GM06990 (cell line): ENCODE data around the gene DDRGK1.

Experiments
- DNase-seq: peaks from one replicate; pipeline ENCODE4 v3.0.0-alpha.2; 2011; ENCODE audit not compliant: insufficient read length; ENCODE audit errors: extremely low read depth
- H3K27me3 ChIP-seq: replicated peaks from 2 replicates; pipeline ENCODE4 v1.6.0; 2011; ENCODE audit warnings: low read length; ENCODE audit not compliant: control insufficient read depth, insufficient read depth
- H3K36me3 ChIP-seq: 2 replicates; pipeline ENCODE4 v1.5.1; 2011; ENCODE audit warnings: low read length; ENCODE audit not compliant: control insufficient read depth, insufficient read depth
- H3K4me3 ChIP-seq: replicated peaks from 2 replicates; pipeline ENCODE4 v1.5.1; 2011; ENCODE audit warnings: low read depth, mild to moderate bottlenecking, control low read depth, low read length
- TF ChIP-seq, protein P1 (sequence below): IDR thresholded peaks from 2 replicates; pipeline ENCODE4 v1.5.1; 2011; ENCODE audit warnings: low read length, control low read depth, mild to moderate bottlenecking, inconsistent platforms; ENCODE audit not compliant: insufficient read depth, poor library complexity, severe bottlenecking

The DDRGK1 gene

GRCh38 chr20:3247638-3248037 lies 43.2 kb upstream of the DDRGK1 start:
- no peak for DNase-seq
- TF ChIP-seq, protein P1, sequence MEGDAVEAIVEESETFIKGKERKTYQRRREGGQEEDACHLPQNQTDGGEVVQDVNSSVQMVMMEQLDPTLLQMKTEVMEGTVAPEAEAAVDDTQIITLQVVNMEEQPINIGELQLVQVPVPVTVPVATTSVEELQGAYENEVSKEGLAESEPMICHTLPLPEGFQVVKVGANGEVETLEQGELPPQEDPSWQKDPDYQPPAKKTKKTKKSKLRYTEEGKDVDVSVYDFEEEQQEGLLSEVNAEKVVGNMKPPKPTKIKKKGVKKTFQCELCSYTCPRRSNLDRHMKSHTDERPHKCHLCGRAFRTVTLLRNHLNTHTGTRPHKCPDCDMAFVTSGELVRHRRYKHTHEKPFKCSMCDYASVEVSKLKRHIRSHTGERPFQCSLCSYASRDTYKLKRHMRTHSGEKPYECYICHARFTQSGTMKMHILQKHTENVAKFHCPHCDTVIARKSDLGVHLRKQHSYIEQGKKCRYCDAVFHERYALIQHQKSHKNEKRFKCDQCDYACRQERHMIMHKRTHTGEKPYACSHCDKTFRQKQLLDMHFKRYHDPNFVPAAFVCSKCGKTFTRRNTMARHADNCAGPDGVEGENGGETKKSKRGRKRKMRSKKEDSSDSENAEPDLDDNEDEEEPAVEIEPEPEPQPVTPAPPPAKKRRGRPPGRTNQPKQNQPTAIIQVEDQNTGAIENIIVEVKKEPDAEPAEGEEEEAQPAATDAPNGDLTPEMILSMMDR, result no peak
- H3K4me3 ChIP-seq, result no peak overlapping the region

GRCh38 chr20:3246682-3247081 lies 42.2 kb upstream of the DDRGK1 start:
- TF ChIP-seq, protein P1, result no peak
- no peak overlapping the region for H3K4me3 ChIP-seq
- DNase-seq, result no peak
- no peaks in the 10 kb centered on the region for H3K36me3 ChIP-seq
- peaks cover 4% of the 10 kb centered on the region for H3K27me3 ChIP-seq

More at GRCh38 chr20:3247638-3248037, 43.2 kb upstream of the DDRGK1 start:
- H3K27me3 ChIP-seq, result peaks cover 4% of the 10 kb centered on the region
- no peaks in the 10 kb centered on the region for H3K36me3 ChIP-seq

DNA sequence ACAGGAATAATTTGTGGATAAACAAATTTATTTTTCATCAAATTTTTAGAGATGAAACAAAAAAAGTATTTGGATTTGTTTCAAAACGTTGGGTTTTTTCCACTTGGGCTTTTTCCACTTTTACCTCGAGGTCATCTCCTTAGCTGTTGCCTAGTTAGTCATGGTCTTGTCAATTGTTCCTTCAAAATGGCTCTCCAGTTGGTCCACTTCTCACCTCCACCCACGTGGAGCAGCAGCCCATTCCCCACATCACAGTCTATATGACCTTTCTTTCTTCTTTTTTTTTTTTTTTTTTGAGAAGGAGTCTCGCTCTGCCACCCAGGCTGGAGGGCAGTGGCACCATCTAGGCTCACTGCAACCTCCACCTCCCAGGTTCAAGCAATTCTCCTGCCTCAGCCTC lies 41.2 kb upstream of the DDRGK1 start:
- H3K36me3 ChIP-seq, result no peaks in the 10 kb centered on the region
- H3K27me3 ChIP-seq, result peaks cover 4% of the 10 kb centered on the region
- TF ChIP-seq, protein P1, result no peak
- no peak for DNase-seq
- no peak overlapping the region for H3K4me3 ChIP-seq

DNA sequence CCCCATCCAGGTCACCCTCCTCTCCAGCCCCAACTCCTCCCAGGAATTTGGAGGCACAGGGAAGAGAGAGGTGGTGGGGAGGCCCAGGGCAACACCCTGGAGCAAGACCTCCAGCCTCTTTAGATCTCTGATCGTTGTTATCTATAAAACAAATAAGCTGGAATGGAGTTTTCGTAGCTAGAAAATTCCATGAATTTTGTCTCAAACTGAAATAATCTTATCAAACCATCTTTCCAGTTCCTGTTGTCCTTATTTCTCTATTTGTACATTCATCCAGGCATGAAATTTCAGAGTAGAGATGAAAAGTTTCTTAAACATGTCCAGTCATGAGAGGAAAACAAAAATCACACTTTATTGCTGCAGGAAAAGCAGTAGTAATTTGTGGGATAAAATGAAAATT lies 40.7 kb upstream of the DDRGK1 start:
- H3K4me3 ChIP-seq, result no peak overlapping the region
- H3K27me3 ChIP-seq, result peaks cover 6% of the 10 kb centered on the region
- H3K36me3 ChIP-seq, result no peaks in the 10 kb centered on the region
- TF ChIP-seq, protein P1, result no peak
- no peak for DNase-seq

- Histone ChIP-seq H3K27me3 (peaks cover 6% of the 10 kb centered on the region), H3K4me3 (no peak overlapping the region), H3K36me3 (no peaks in the 10 kb centered on the region)
- DNase-seq, result no peak
- TF ChIP-seq, protein P1, result no peak
Measured at GRCh38 chr20:3244613-3245012, 40.1 kb upstream of the DDRGK1 start.

DNA sequence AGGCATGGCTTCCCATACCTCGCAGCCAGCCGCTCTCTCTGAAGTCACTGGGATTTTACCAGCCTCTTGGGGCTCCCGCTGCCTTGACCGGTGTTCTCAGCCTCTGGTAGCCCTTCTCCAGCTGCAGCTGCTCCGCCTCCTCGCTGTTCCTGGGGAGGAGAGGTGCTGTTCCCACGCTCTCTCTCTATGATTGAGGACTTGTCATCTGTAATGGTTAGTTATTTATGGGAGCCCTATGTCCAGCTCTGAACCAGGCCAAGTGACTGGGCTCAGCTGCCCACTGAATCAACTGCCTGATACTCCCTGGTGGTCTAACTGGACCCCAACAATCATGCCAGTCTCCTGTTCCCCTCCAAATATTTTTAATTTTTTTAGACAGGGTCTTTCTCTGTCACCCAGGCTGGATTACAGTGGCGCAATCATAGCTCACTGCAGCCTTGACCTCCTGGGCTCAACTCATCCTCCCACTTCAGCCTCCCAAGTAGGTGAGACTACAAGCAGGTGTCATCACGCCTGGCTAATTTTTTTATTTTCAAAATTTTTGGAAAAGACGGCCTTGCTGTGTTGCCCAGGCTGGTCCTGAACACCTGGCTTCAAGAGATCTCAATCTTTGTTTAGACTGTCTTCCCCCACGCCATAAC lies 39.4 kb upstream of the DDRGK1 start:
- no peak for DNase-seq
- Histone ChIP-seq H3K36me3 (no peaks in the 10 kb centered on the region), H3K27me3 (peaks cover 6% of the 10 kb centered on the region), H3K4me3 (no peak overlapping the region)
- TF ChIP-seq, protein P1, result no peak
